Measurements from ENCODE around the gene DDX19B. TPM values are rescaled to one million over a fixed set of nuclear protein-coding genes. Genes with fewer than 3 reads are reported as not detected.
"Not testable (repeated sequence)": the region's sequence is repeated elsewhere in the genome, so short reads cannot be mapped to it uniquely, and the experiment has no call there.

DDX19B gene
- 24.1 and 29.4 TPM in 2 replicates for total RNA-seq (2014; rRNA removed; shearing (Covaris generic))
- polyA plus RNA-seq (2015; cell fraction: cytosol; rRNA removed) = 36.8 and 38.4 TPM in 2 replicates
- polyA plus RNA-seq (2015; cell fraction: nucleus; rRNA removed) = 18.1 and 31.4 TPM in 2 replicates

- in situ Hi-C loops (cut with HindIII; ENCODE audit: low pct_unique_long_range_greater_than_20kb, low sequenced_read_pairs) = no loop called here
These were observed at the start of gene DDX19B for GRCh38 chr16:70298988-70299938. Gene DDX19B (plus strand): TSS chr16:70299186. CDS start chr16:70299298, 112 bp downstream.

GRCh38 chr16:70249697-70250096, 49.3 kb upstream of the DDX19B start:
- DNase-seq (ENCODE audit: low read depth, low spot score); in situ Hi-C loops (cut with HindIII; ENCODE audit: low pct_unique_long_range_greater_than_20kb, low sequenced_read_pairs): not testable (repeated sequence)

More at GRCh38 chr16:70298988-70299938, at the start of gene DDX19B:
- peak; percentile 65 for DNase-seq (ENCODE audit: low read depth, low spot score)

GRCh38 chr16:70250748-70251628, 48.0 kb upstream of the DDX19B start:
- in situ Hi-C loops (cut with HindIII; ENCODE audit: low pct_unique_long_range_greater_than_20kb, low sequenced_read_pairs) = no loop called here
- DNase-seq (ENCODE audit: low read depth, low spot score) = peak; percentile 25

GRCh38 chr16:70251629-70252354, 47.2 kb upstream of the DDX19B start, which contains the start of gene EXOSC6:
Gene EXOSC6 (minus strand): TSS chr16:70251940. CDS start chr16:70251900, 40 bp downstream.
- in situ Hi-C loops (cut with HindIII; ENCODE audit: low pct_unique_long_range_greater_than_20kb, low sequenced_read_pairs) = no loop called here

GRCh38 chr16:70252355-70252988, 46.5 kb upstream of the DDX19B start:
- DNase-seq (ENCODE audit: low read depth, low spot score) = peak; percentile 39
- in situ Hi-C loops (cut with HindIII; ENCODE audit: low pct_unique_long_range_greater_than_20kb, low sequenced_read_pairs) = no loop called here

More at GRCh38 chr16:70251629-70252354, 47.2 kb upstream of the DDX19B start, which contains the start of gene EXOSC6:
- peak; percentile 92 for DNase-seq (ENCODE audit: low read depth, low spot score)

- in situ Hi-C loops (cut with HindIII; ENCODE audit: low pct_unique_long_range_greater_than_20kb, low sequenced_read_pairs) = no loop called here
- peak; percentile 45 for DNase-seq (ENCODE audit: low read depth, low spot score)
These were observed 45.5 kb upstream of the DDX19B start for GRCh38 chr16:70253291-70254106.

GRCh38 chr16:70254180-70254964, 44.6 kb upstream of the DDX19B start:
- in situ Hi-C loops (cut with HindIII; ENCODE audit: low pct_unique_long_range_greater_than_20kb, low sequenced_read_pairs) = no loop called here
- no peak for DNase-seq (ENCODE audit: low read depth, low spot score)

GRCh38 chr16:70254965-70255286, 44.1 kb upstream of the DDX19B start:
- no peak for DNase-seq (ENCODE audit: low read depth, low spot score)
- in situ Hi-C loops (cut with HindIII; ENCODE audit: low pct_unique_long_range_greater_than_20kb, low sequenced_read_pairs) = no loop called here

- in situ Hi-C loops (cut with HindIII; ENCODE audit: low pct_unique_long_range_greater_than_20kb, low sequenced_read_pairs) = no loop called here
- DNase-seq (ENCODE audit: low read depth, low spot score) = no peak
These were observed 43.4 kb upstream of the DDX19B start for GRCh38 chr16:70255574-70255973.

GRCh38 chr16:70257391-70257790, 41.6 kb upstream of the DDX19B start:
- in situ Hi-C loops (cut with HindIII; ENCODE audit: low pct_unique_long_range_greater_than_20kb, low sequenced_read_pairs) = no loop called here
- no peak for DNase-seq (ENCODE audit: low read depth, low spot score)

GRCh38 chr16:70258065-70258464, 40.9 kb upstream of the DDX19B start:
- in situ Hi-C loops (cut with HindIII; ENCODE audit: low pct_unique_long_range_greater_than_20kb, low sequenced_read_pairs) = no loop called here
- DNase-seq (ENCODE audit: low read depth, low spot score) = no peak

GRCh38 chr16:70258946-70259345, 40.0 kb upstream of the DDX19B start:
- in situ Hi-C loops (cut with HindIII; ENCODE audit: low pct_unique_long_range_greater_than_20kb, low sequenced_read_pairs) = no loop called here
- no peak for DNase-seq (ENCODE audit: low read depth, low spot score)

GRCh38 chr16:70259903-70260302, 39.1 kb upstream of the DDX19B start:
- DNase-seq (ENCODE audit: low read depth, low spot score); in situ Hi-C loops (cut with HindIII; ENCODE audit: low pct_unique_long_range_greater_than_20kb, low sequenced_read_pairs): not testable (repeated sequence)

- in situ Hi-C loops (cut with HindIII; ENCODE audit: low pct_unique_long_range_greater_than_20kb, low sequenced_read_pairs) = no loop called here
- DNase-seq (ENCODE audit: low read depth, low spot score) = peak; percentile 70
These were observed 31.5 kb upstream of the DDX19B start for GRCh38 chr16:70267516-70267915.

- DNase-seq (ENCODE audit: low read depth, low spot score); in situ Hi-C loops (cut with HindIII; ENCODE audit: low pct_unique_long_range_greater_than_20kb, low sequenced_read_pairs): not testable (repeated sequence)
These were observed 31.1 kb upstream of the DDX19B start for GRCh38 chr16:70267922-70268321.

All from SK-MEL-5 (cell line).